Left ventricle myocardium inferior (tissue), 1 donor: ENCODE results near the gene SPECC1. TPM values are rescaled to one million over a fixed set of nuclear protein-coding genes. Genes with fewer than 3 reads are reported as not detected.
A peak's percentile ranks its signal among the peaks of the same experiment; 100 is the strongest.
"Not testable (repeated sequence)": the region's sequence is repeated elsewhere in the genome, so short reads cannot be mapped to it uniquely, and the experiment has no call there.

Experiments
- DNase-seq: peaks from one replicate; pipeline ENCODE4 v3.0.0-alpha.2; 2020
- H3K27ac ChIP-seq: fragments of 200-600 bp; replicated peaks from 2 replicates; pipeline ENCODE4 v1.8.0; 2021
- H3K27me3 ChIP-seq: fragments of 200-600 bp; 2 replicates; pipeline ENCODE4 v1.8.0; 2021; ENCODE audit warnings: low read depth
- H3K36me3 ChIP-seq: fragments of 200-600 bp; 2 replicates; pipeline ENCODE4 v1.8.0; 2021
- H3K4me1 ChIP-seq: fragments of 200-600 bp; 2 replicates; pipeline ENCODE4 v1.8.0; 2021
- H3K4me3 ChIP-seq: fragments of 200-600 bp; 2 replicates; pipeline ENCODE4 v1.8.0; 2021; ENCODE audit warnings: mild to moderate bottlenecking, moderate library complexity
- H3K9me3 ChIP-seq: fragments of 200-600 bp; replicated peaks from 2 replicates; pipeline ENCODE4 v1.8.0; 2021
- intact Hi-C: fragments of 100-400 bp; cut with micrococcal nuclease; formaldehyde crosslinking; loops from one replicate; pipeline ENCODE4 v1.11.0; 2022
- total RNA-seq: library from RNA; stranded (reverse); fragmentation: NEBNext Ultra II Directional; extraction: Animal tissue kit (Norgen Biotek cat#: 25700); gene quantifications from one replicate; pipeline ENCODE4 v1.2.1, GENCODE V29; 2021
- TF ChIP-seq, protein P1 (sequence below): fragments of 200-600 bp; IDR thresholded peaks from 2 replicates; pipeline ENCODE4 v1.8.0; 2021; ENCODE audit warnings: antibody characterized with exemption, mild to moderate bottlenecking, borderline replicate concordance
- donor health status: DM: no; HTN: yes; CAD: no; lungs with severe emphysema.

SPECC1 gene
- total RNA-seq, 1 donor from 2014 or later: 10.6 TPM

DNA sequence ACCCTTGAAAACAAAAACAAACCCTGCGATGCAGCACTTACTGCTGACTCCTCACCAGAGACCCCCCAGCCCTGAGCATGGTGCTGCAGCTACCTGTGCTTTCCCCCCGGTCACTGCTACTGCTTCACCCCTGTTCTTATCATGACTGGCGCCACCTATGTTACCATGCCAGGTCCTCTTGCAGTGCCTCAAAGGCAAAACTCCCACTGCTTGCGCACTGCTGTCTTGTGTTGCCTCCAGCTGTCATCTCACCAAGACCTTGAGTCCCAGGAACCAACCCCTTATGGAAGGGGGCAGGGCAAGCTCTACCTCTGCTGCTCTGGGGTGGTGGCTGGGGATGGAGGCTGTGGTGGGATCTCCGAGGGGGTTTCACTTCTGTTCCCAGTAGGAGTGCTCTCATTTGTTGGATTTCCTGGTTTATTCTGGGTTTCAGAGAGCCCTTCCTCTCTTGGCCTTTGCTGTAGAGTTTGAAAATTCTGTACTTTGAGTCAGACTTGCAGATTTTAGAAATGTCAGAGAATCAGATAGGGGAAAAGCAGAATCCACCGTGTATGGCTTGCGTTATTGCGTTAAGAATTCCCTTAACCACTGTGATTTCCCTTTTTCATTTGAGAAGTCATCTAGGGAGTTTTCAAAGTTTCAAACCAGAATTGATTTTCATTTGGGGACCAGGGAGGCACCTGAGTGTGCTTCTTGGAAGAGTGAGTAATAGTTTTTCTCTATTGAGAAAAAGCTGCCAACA lies 96.6 kb downstream of the SPECC1 start:
- intact Hi-C loops: no loop called here
- Histone ChIP-seq H3K4me1 (peaks cover 16% of the 10 kb centered on the region), H3K4me3 (no peak overlapping the region), H3K36me3 (peaks cover 8% of the 10 kb centered on the region), H3K27me3 (peaks cover 29% of the 10 kb centered on the region), H3K27ac (no peak overlapping the region), H3K9me3 (no peaks in the 10 kb centered on the region)
- DNase-seq: no peak
- TF ChIP-seq, protein P1, sequence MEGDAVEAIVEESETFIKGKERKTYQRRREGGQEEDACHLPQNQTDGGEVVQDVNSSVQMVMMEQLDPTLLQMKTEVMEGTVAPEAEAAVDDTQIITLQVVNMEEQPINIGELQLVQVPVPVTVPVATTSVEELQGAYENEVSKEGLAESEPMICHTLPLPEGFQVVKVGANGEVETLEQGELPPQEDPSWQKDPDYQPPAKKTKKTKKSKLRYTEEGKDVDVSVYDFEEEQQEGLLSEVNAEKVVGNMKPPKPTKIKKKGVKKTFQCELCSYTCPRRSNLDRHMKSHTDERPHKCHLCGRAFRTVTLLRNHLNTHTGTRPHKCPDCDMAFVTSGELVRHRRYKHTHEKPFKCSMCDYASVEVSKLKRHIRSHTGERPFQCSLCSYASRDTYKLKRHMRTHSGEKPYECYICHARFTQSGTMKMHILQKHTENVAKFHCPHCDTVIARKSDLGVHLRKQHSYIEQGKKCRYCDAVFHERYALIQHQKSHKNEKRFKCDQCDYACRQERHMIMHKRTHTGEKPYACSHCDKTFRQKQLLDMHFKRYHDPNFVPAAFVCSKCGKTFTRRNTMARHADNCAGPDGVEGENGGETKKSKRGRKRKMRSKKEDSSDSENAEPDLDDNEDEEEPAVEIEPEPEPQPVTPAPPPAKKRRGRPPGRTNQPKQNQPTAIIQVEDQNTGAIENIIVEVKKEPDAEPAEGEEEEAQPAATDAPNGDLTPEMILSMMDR: no peak

DNA sequence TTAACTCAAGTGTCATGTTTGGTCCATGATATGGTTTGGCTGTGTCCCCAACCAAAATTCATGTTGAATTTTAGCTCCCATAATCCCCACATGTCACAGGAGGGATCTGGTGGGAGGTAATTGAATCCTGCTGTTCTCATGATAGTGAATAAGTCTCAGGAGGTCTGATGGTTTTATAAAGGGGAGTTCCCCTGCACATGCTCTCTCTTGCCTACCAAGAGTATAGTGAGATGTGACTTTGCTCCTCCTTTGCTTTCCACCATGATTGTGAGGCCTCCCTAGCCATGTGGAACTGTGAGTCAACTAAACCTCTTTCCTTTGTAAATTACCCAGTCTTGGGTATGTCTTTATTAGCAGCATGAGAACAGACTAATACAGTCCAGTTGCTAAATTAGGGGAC lies 97.3 kb downstream of the SPECC1 start:
- H3K36me3 ChIP-seq, intact Hi-C loops, DNase-seq, H3K9me3 ChIP-seq, H3K27ac ChIP-seq, H3K4me3 ChIP-seq: not testable (repeated sequence)
- Histone ChIP-seq H3K27me3 (peaks cover 29% of the 10 kb centered on the region), H3K4me1 (peaks cover 16% of the 10 kb centered on the region)

DNA sequence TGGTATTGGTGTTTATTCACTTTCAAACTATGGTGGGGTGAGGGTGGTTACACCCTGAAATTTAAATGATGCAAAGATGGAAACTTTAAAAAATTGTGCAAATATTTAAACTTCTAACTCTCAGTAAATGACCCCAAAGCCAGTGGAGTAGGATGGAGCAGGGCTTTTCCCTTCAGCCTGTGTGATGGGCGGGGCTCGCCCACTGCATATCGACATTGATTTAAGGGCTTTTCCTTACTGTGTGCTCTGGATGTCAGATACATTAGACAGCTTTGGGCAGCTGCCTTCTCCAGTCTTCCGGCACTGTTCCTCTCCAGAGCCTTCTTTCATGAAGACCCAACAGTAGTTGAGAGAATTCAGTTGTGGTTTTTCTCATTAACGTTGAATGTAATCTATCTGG lies 99.9 kb downstream of the SPECC1 start:
- intact Hi-C loops: no loop called here
- Histone ChIP-seq H3K4me1 (peaks cover 2% of the 10 kb centered on the region), H3K4me3 (no peak overlapping the region), H3K36me3 (peaks cover 8% of the 10 kb centered on the region), H3K27me3 (peaks cover 15% of the 10 kb centered on the region), H3K9me3 (no peaks in the 10 kb centered on the region), H3K27ac (no peak overlapping the region)
- TF ChIP-seq, protein P1: no peak
- no peak for DNase-seq

DNA sequence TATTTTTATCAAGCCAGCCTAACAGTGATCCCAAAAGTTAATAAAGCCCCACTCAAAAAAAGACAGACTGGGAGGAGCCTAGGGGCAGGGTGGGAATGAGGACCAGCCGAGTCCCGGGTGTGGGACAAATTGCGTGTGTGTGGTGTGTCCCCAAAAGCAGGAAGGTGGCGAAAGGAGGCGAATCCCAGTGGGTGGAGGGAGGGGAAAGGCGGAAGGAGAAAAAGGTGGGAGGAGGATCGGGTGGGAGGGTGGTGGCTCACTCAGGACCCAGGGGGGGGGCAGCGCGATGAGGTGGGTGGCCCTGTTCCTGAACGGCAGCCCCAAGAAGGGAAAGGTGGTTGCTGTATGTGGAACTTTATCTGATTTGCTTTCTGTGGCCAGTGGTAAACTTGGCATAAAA lies 102.4 kb downstream of the SPECC1 start:
- no peak for DNase-seq
- no peak overlapping the region for H3K4me3 ChIP-seq
- intact Hi-C loops: no loop called here
- H3K9me3 ChIP-seq: no peaks in the 10 kb centered on the region
- TF ChIP-seq, protein P1: no peak
- H3K27me3 ChIP-seq: peaks cover 5% of the 10 kb centered on the region
- H3K36me3 ChIP-seq: peaks cover 8% of the 10 kb centered on the region
- peaks cover 4% of the 10 kb centered on the region for H3K4me1 ChIP-seq
- H3K27ac ChIP-seq: no peak overlapping the region

DNA sequence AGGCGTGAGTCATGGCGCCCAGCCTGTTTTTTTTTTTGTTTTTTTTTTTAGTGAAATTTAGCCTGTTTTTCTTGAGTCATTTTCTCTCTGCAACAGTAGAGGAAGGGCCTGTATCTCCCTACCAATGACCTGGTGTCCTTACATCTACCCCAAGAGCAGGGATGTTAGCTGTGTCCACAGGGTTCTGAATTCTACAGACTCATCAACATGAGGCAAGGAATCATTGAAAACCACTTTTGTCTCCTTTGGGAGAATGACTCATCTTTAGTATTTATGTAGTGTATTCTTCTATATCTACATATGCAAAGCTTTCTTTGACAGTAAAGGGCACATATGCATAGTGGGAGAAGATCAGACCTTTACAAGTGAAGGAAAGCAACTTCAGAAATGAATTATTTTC lies 105.3 kb downstream of the SPECC1 start:
- intact Hi-C loops: no loop called here
- TF ChIP-seq, protein P1: no peak
- no peak for DNase-seq
- Histone ChIP-seq H3K27ac (no peak overlapping the region), H3K9me3 (no peaks in the 10 kb centered on the region), H3K36me3 (peaks cover 8% of the 10 kb centered on the region), H3K27me3 (no peaks in the 10 kb centered on the region), H3K4me3 (no peak overlapping the region), H3K4me1 (peaks cover 4% of the 10 kb centered on the region)

DNA sequence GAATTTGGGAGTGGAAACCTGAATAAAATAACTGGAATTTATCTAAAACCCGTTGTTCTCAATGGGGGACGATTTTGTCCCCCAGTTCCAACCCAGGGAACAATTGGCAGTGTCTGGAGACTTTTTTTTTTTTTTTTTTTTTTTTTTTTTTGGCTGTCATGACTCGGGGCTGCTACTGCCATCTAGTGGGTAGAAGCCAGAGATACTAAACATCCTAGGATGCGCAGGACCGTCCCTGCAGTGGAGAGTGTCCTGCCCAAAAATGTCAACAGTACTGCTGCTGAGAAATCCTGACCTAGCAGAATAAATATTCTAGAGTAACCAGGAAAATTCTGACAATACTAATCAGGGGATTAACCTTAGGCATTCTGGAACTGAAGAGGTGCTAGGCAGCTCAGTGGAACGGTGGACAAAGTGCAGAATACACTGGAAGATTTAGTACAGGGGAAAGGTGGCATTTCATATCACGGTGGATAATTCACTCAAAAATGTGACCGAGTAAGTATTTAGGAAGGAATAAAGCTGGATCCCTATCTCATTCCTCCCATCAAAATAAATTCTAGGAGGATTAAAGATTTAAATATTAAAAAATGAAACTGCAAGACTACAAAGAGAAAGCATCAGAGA lies 107.6 kb downstream of the SPECC1 start:
- H3K4me1 ChIP-seq: peaks cover 15% of the 10 kb centered on the region
- peak overlapping the region; percentile 31 for H3K27ac ChIP-seq
- H3K27me3 ChIP-seq: no peaks in the 10 kb centered on the region
- no peak overlapping the region for H3K4me3 ChIP-seq
- H3K36me3 ChIP-seq: no peaks in the 10 kb centered on the region
- intact Hi-C loops: loop anchor here (2.0 kb wide), 1 partner anchor 124 kb away; no protein-coding TSS in a partner anchor
- no peak for DNase-seq
- H3K9me3 ChIP-seq: no peaks in the 10 kb centered on the region
- TF ChIP-seq, protein P1: peak; percentile 81
